K562 (cell line): ENCODE data around the gene APBA2. TPM values are rescaled to one million over a fixed set of nuclear protein-coding genes. Genes with fewer than 3 reads are reported as not detected.

Experiments used
- ATAC-seq: fragments of 200-7000 bp; cut with Tn5 transposase; 3 replicates; pipeline ENCODE4 v1.9.1; 2020; ENCODE audit warnings: moderate library complexity
- BruUV-seq: library from RNA; stranded (reverse); fragments of 400-500 nt; replicated peaks from 2 replicates; lab custom pipeline; 2021; lab: Mats Ljungman, UMichigan
- CTCF ChIA-PET: fragments of 300-600 bp; formaldehyde crosslinking; extraction: SDS; loops from one replicate; lab custom pipeline; 2021; ENCODE audit warnings: low intra/inter-chr PET ratio; lab: Yijun Ruan, JAX
- POLR2A ChIA-PET: fragments of 300-600, 350-650 bp; sonication (Branson Sonifier 250); formaldehyde crosslinking; extraction: SDS; loops from one replicate; lab custom pipeline; 2021; ENCODE audit warnings: antibody characterized with exemption, inconsistent platforms; lab: Yijun Ruan, JAX
- DNase-seq, 4 experiments: peaks; one replicate each; pipeline versions ENCODE4 v3.0.0 to v3.0.0-alpha.2; 2011 to 2018; ENCODE audit warnings: low spot score in 3 of 4, mixed read lengths in 3 of 4; ENCODE audit errors: extremely low read depth in 1 of 4
- FAIRE-seq: peaks from 2 replicates; lab custom pipeline; 2011; peaks lifted over from hg19 to GRCh38; lab: Jason Lieb, UNC
- H2AFZ ChIP-seq: 2 replicates; pipeline ENCODE4 v1.6.0; 2011; ENCODE audit warnings: low read depth, low read length, control low read depth, inconsistent platforms
- H3K27ac ChIP-seq: fragments of 200-600 bp; 3 replicates; pipeline ENCODE4 v1.8.0; 2011; ENCODE audit warnings: low read depth, mild to moderate bottlenecking, control low read depth, inconsistent platforms, low read length, moderate library complexity, mixed read lengths; ENCODE audit errors: extremely low read depth
- H3K27me3 ChIP-seq, 2 experiments: fragments of 300-600 bp in 1 of 2; 2 replicates in 1 of 2; 3 replicates in 1 of 2; pipeline versions ENCODE4 v1.6.0 to v1.8.0; 2011; ENCODE audit warnings: inconsistent platforms in 2 of 2, low read length in 2 of 2, mild to moderate bottlenecking in 1 of 2, mixed read lengths in 1 of 2, moderate library complexity in 1 of 2; ENCODE audit not compliant: control insufficient read depth in 2 of 2, insufficient read depth in 2 of 2
- H3K36me3 ChIP-seq: fragments of 300-600 bp; 3 replicates; pipeline ENCODE4 v1.8.0; 2011; ENCODE audit warnings: mild to moderate bottlenecking, low read length, inconsistent platforms; ENCODE audit not compliant: control insufficient read depth, insufficient read depth
- H3K4me1 ChIP-seq, 2 experiments: fragments of 200-600 bp in 1 of 2; replicated peaks in 1 of 2; 2 replicates in 1 of 2; 3 replicates in 1 of 2; pipeline versions ENCODE4 v1.5.1 to v1.8.0; 2011; ENCODE audit warnings: inconsistent platforms in 2 of 2, low read length in 2 of 2, mild to moderate bottlenecking in 1 of 2, mixed read lengths in 1 of 2, moderate library complexity in 1 of 2; ENCODE audit not compliant: control insufficient read depth in 2 of 2, insufficient read depth in 2 of 2
- H3K4me2 ChIP-seq: 2 replicates; pipeline ENCODE4 v1.6.1; 2011; ENCODE audit warnings: low read length, control low read depth, inconsistent platforms, mixed read lengths; ENCODE audit not compliant: insufficient read depth
- H3K4me3 ChIP-seq: fragments of 200-600 bp; sonication (generic), shearing (Covaris generic); 2 replicates; pipeline ENCODE4 v1.5.1; 2016; ENCODE audit warnings: control low read depth, inconsistent platforms
- H3K79me2 ChIP-seq: fragments of 200-600 bp; 3 replicates; pipeline ENCODE4 v1.8.0; 2011; ENCODE audit warnings: low read length, inconsistent platforms; ENCODE audit not compliant: control insufficient read depth, insufficient read depth
- H3K9ac ChIP-seq, 2 experiments: 2 replicates each; pipeline versions ENCODE4 v1.6.0 to v1.6.1; 2011; ENCODE audit warnings: low read depth in 2 of 2, low read length in 2 of 2, control low read depth in 1 of 2, inconsistent platforms in 1 of 2, mild to moderate bottlenecking in 1 of 2, mixed read lengths in 1 of 2; ENCODE audit not compliant: insufficient read depth in 1 of 2
- H3K9me1 ChIP-seq: one replicate; pipeline ENCODE4 v1.6.0; 2011; ENCODE audit warnings: inconsistent platforms, mild to moderate bottlenecking, low read length, moderate library complexity; ENCODE audit not compliant: control insufficient read depth, insufficient read depth
- H3K9me3 ChIP-seq: replicated peaks from 2 replicates; pipeline ENCODE4 v1.5.1; 2011; ENCODE audit warnings: low read depth, low read length, inconsistent platforms; ENCODE audit not compliant: control insufficient read depth, insufficient read depth
- H4K20me1 ChIP-seq: replicated peaks from 2 replicates; pipeline ENCODE4 v1.6.1; 2011; ENCODE audit warnings: low read length, inconsistent platforms, mixed read lengths; ENCODE audit not compliant: control insufficient read depth, insufficient read depth
- CCNT2 ChIP-seq: IDR thresholded peaks from 2 replicates; pipeline ENCODE4 v1.6.1; 2011; ENCODE audit warnings: borderline replicate concordance, low read depth, mild to moderate bottlenecking, moderate library complexity, mixed read lengths, low read length; ENCODE audit not compliant: insufficient read length; ENCODE audit errors: extremely low read depth
- ELF2 ChIP-seq: fragments of 250-450 bp; sonication (Bioruptor Pico); IDR thresholded peaks from 2 replicates; pipeline ENCODE4 v1.5.0; 2021; ENCODE audit warnings: mild to moderate bottlenecking
- HOMEZ ChIP-seq: fragments of 250-450 bp; sonication (Bioruptor Pico); IDR thresholded peaks from 2 replicates; pipeline ENCODE4 v1.4.0; 2020; ENCODE audit warnings: mild to moderate bottlenecking, moderate library complexity
- MEF2A ChIP-seq: IDR thresholded peaks from 2 replicates; pipeline ENCODE4 v1.6.1; 2011; ENCODE audit warnings: low read depth, mild to moderate bottlenecking, low read length, moderate library complexity; ENCODE audit not compliant: control insufficient read depth
- NR3C1 ChIP-seq: sonication (generic); formaldehyde crosslinking; IDR thresholded peaks from 2 replicates; pipeline ENCODE4 v1.8.1; 2022; ENCODE audit warnings: missing genetic modification reagents
- PCBP2 ChIP-seq: fragments of 200-400 bp; formaldehyde crosslinking; IDR thresholded peaks from 2 replicates; pipeline ENCODE4 v1.6.1; 2018; ENCODE audit warnings: low read length, low read depth, mild to moderate bottlenecking, moderate library complexity; ENCODE audit not compliant: poor library complexity, severe bottlenecking
- SRSF3 ChIP-seq: fragments of 200-400 bp; formaldehyde crosslinking; IDR thresholded peaks from 2 replicates; pipeline ENCODE4 v1.6.1; 2016; ENCODE audit warnings: mild to moderate bottlenecking, low read length, moderate library complexity; ENCODE audit not compliant: insufficient read depth
- TAF7 ChIP-seq: fragments of 450-650 bp; IDR thresholded peaks from 2 replicates; pipeline ENCODE4 v1.6.1; 2016; ENCODE audit warnings: missing genetic modification characterization, missing compliant biosample characterization
- TEAD2 ChIP-seq: fragments of 450-650 bp; IDR thresholded peaks from 2 replicates; pipeline ENCODE4 v1.6.1; 2016; ENCODE audit warnings: missing genetic modification characterization, control low read depth, missing compliant biosample characterization
- ZBTB2 ChIP-seq: fragments of 450-650 bp; IDR thresholded peaks from 2 replicates; pipeline ENCODE4 v1.6.1; 2016; ENCODE audit warnings: antibody characterized with exemption
- ZNF232 ChIP-seq: sonication (generic); formaldehyde crosslinking; IDR thresholded peaks from 2 replicates; pipeline ENCODE4 v1.8.0; 2022; ENCODE audit warnings: mild to moderate bottlenecking, missing genetic modification reagents
- ZNF277 ChIP-seq: fragments of 250-450 bp; sonication (Bioruptor Pico); IDR thresholded peaks from 2 replicates; pipeline ENCODE4 v1.8.0; 2022; ENCODE audit warnings: inconsistent platforms, mild to moderate bottlenecking, moderate library complexity, borderline replicate concordance
- ZNF354B ChIP-seq: fragments of 250-450 bp; sonication (Bioruptor Pico); IDR thresholded peaks from 2 replicates; pipeline ENCODE4 v1.4.0; 2020
- ZNF77 ChIP-seq: fragments of 250-450 bp; sonication (Bioruptor Pico); IDR thresholded peaks from 2 replicates; pipeline ENCODE4 v1.5.0; 2020
- WGBS: fragments of 100-300 bp; shearing (Covaris generic); methylation state at CpG from one replicate; pipeline ENCODE4 v1.1.6; 2016; ENCODE audit warnings: low coverage, mixed read lengths; ENCODE audit not compliant: insufficient coverage; ENCODE audit errors: missing lambda C conversion rate; 5-methylcytosine and 5-hydroxymethylcytosine counted together
- in situ Hi-C: fragments of 300-500 bp; cut with MboI; formaldehyde crosslinking; loops from 4 replicates; pipeline ENCODE4 v1.15.0; 2018; ENCODE audit warnings: inconsistent platforms, mixed read lengths
- intact Hi-C: fragments of 100-400 bp; cut with micrococcal nuclease; formaldehyde crosslinking; loops from 2 replicates; pipeline ENCODE4 v1.14.2; 2022
- polyA plus RNA-seq, 8 experiments: library from polyadenylated mRNA; depleted of rRNA in 4 of 8; stranded (reverse) in 5 of 8; unstranded in 3 of 8; fragments of >200 nt; fragmentation: Nextera tagmentation in 2 of 8; fragmentation: Illumina TruSeq in 1 of 8; extraction: Ambion mirVana in 2 of 8; extraction: Trizol in 1 of 8; gene quantifications; 2 replicates each; pipeline versions ENCODE4 v1.2.1 to v1.2.3, GENCODE V29; 2011 to 2014; ENCODE audit warnings: inconsistent platforms in 1 of 8, missing spikeins in 1 of 8
- total RNA-seq, 7 experiments: library from RNA; depleted of rRNA in 6 of 7; stranded (reverse); fragments of >200 nt in 6 of 7; fragmentation: Illumina TruSeq in 2 of 7; extraction: Trizol in 2 of 7; gene quantifications; 2 replicates each; pipeline versions ENCODE4 v1.2.1 to v1.2.3, GENCODE V29; 2011 to 2021; ENCODE audit warnings: low replicate concordance in 1 of 7

Gene APBA2
- total and polyA plus RNA-seq, 9 of the 15 experiments (the other 6 are each of a cell fraction or from before 2014, with no cell fraction given): 0.24 to 40.9 (median 25.2) TPM

GRCh38 chr15:28962851-28963710 lies 77.3 kb downstream of the APBA2 start:
- H3K27ac ChIP-seq: no peak overlapping the region
- H3K9me1 ChIP-seq: no peaks in the 10 kb centered on the region
- peaks cover 1% of the 10 kb centered on the region; the same call in 1 of the 3 replicates for H3K36me3 ChIP-seq
- H3K9me3 ChIP-seq: no peaks in the 10 kb centered on the region
- no peak overlapping the region for H3K4me3 ChIP-seq
- H3K27me3 ChIP-seq: no peaks in the 10 kb centered on the region
- FAIRE-seq (no peak), DNase-seq (no peak), ATAC-seq (no peak)
- ChIA-PET POLR2A (interaction anchor here (0.6 to 1.3 kb wide), 2 partner anchors 11 to 35 kb away, joined by 3 read pairs; no protein-coding TSS in a partner anchor), CTCF (no interaction called here)
- H4K20me1 ChIP-seq: no peaks in the 10 kb centered on the region
- H3K4me1 ChIP-seq: peaks cover 11 to 12% of the 10 kb centered on the region in 2 experiments
- peaks cover 23% of the 10 kb centered on the region for H3K79me2 ChIP-seq
- TF ChIP-seq PCBP2 (no peak), ELF2 (CRISPR knock-in tag) (no peak), TEAD2 (tag) (no peak), HOMEZ (CRISPR knock-in tag) (no peak), ZNF77 (CRISPR knock-in tag) (no peak), CCNT2 (no peak), MEF2A (no peak), ZBTB2 (no peak), TAF7 (tag) (no peak), ZNF354B (CRISPR knock-in tag) (no peak), SRSF3 (no peak), NR3C1 (CRISPR knock-in tag) (no peak), ZNF277 (CRISPR knock-in tag) (no peak), ZNF232 (CRISPR knock-in tag) (no peak)
- in situ Hi-C loops: no loop called here
- BruUV-seq: no TSS peak
- no peak overlapping the region for H2AFZ ChIP-seq
- 71% methylated on average over 8 of the region's 8 CpGs for WGBS
- no peak overlapping the region for H3K4me2 ChIP-seq
- H3K9ac ChIP-seq: no peak overlapping the region
- intact Hi-C loops: no loop called here
